PC-9 (cell line): ENCODE results near the gene DRD4. TPM values are rescaled to one million over a fixed set of nuclear protein-coding genes. Genes with fewer than 3 reads are reported as not detected.

ENCODE experiments used
- BruUV-seq: library from RNA; stranded (reverse); fragments of 400-500 nt; replicated peaks from 2 replicates; lab custom pipeline; 2021; lab: Mats Ljungman, UMichigan
- CTCF ChIA-PET: fragments of 300-600 bp; sonication (Branson Sonifier 250); formaldehyde crosslinking; loops from one replicate; lab custom pipeline; 2022; ENCODE audit warnings: antibody characterized with exemption; lab: Charles Lee
- POLR2A ChIA-PET: fragments of 300-600 bp; sonication (Branson Sonifier 250); formaldehyde crosslinking; loops from one replicate; lab custom pipeline; 2022; ENCODE audit warnings: antibody characterized with exemption; ENCODE audit not compliant: unreplicated experiment; lab: Charles Lee
- DNase-seq, 2 experiments: peaks; one replicate each; pipeline versions ENCODE4 v3.0.0 to v3.0.0-alpha.2; 2015 to 2022; ENCODE audit warnings: mixed read lengths in 1 of 2
- H2AFZ ChIP-seq: fragments of 200-600 bp; sonication (generic); 2 replicates; pipeline ENCODE4 v1.8.1; 2017; ENCODE audit warnings: antibody characterized with exemption
- H3F3A ChIP-seq: fragments of 200-600 bp; sonication (generic); 2 replicates; pipeline ENCODE4 v1.8.1; 2017; ENCODE audit warnings: antibody characterized with exemption, mild to moderate bottlenecking, low read depth; ENCODE audit not compliant: insufficient read depth
- H3K27ac ChIP-seq: fragments of 200-600 bp; sonication (generic); 2 replicates; pipeline ENCODE4 v1.6.1; 2016; ENCODE audit warnings: mixed run types
- H3K27me3 ChIP-seq: fragments of 200-600 bp; sonication (generic); 2 replicates; pipeline ENCODE4 v1.6.1; 2016; ENCODE audit warnings: low read depth, mixed run types; ENCODE audit not compliant: insufficient read depth
- H3K36me3 ChIP-seq: fragments of 200-600 bp; sonication (generic); 2 replicates; pipeline ENCODE4 v1.6.1; 2016; ENCODE audit warnings: low read depth, mixed run types
- H3K4me1 ChIP-seq: fragments of 200-600 bp; sonication (generic); replicated peaks from 2 replicates; pipeline ENCODE4 v1.6.1; 2016; ENCODE audit warnings: mixed run types; ENCODE audit not compliant: insufficient read depth
- H3K4me2 ChIP-seq: fragments of 200-600 bp; sonication (generic); 2 replicates; pipeline ENCODE4 v1.6.1; 2017; ENCODE audit warnings: mixed run types
- H3K4me3 ChIP-seq: fragments of 200-600 bp; sonication (generic); 2 replicates; pipeline ENCODE4 v1.6.1; 2016; ENCODE audit warnings: mixed run types
- H3K79me2 ChIP-seq: fragments of 200-600 bp; sonication (generic); 2 replicates; pipeline ENCODE4 v1.6.1; 2017; ENCODE audit warnings: low read depth, mixed run types
- H3K9me2 ChIP-seq: fragments of 200-600 bp; sonication (generic); 2 replicates; pipeline ENCODE4 v1.8.1; 2017; ENCODE audit warnings: mild to moderate bottlenecking; ENCODE audit not compliant: insufficient read depth
- H3K9me3 ChIP-seq: fragments of 200-600 bp; sonication (generic); 2 replicates; pipeline ENCODE4 v1.8.1; 2016; ENCODE audit warnings: low read depth; ENCODE audit not compliant: insufficient read depth
- H4K20me1 ChIP-seq: fragments of 200-600 bp; sonication (generic); 2 replicates; pipeline ENCODE4 v1.8.1; 2017; ENCODE audit not compliant: insufficient read depth
- CTCF ChIP-seq: fragments of 200-600 bp; sonication (generic); conservative IDR thresholded peaks from 2 replicates; pipeline ENCODE4 v1.6.1; 2017; ENCODE audit warnings: mixed run types, antibody characterized with exemption, mild to moderate bottlenecking, moderate library complexity
- EZH2 ChIP-seq: fragments of 200-600 bp; sonication (generic); IDR thresholded peaks from 2 replicates; pipeline ENCODE4 v1.8.0; 2017; ENCODE audit warnings: antibody characterized with exemption, low read depth
- intact Hi-C: fragments of 100-400 bp; cut with micrococcal nuclease; formaldehyde crosslinking; loops from one replicate; pipeline ENCODE4 v1.10.0; 2022; ENCODE audit not compliant: unreplicated experiment
- total RNA-seq: library from RNA; stranded (reverse); gene quantifications from 2 replicates; pipeline ENCODE4 v1.2.3, GENCODE V29; 2021

The DRD4 gene
- total RNA-seq, 1 experiment from 2014 or later = 0.35 TPM

DNA sequence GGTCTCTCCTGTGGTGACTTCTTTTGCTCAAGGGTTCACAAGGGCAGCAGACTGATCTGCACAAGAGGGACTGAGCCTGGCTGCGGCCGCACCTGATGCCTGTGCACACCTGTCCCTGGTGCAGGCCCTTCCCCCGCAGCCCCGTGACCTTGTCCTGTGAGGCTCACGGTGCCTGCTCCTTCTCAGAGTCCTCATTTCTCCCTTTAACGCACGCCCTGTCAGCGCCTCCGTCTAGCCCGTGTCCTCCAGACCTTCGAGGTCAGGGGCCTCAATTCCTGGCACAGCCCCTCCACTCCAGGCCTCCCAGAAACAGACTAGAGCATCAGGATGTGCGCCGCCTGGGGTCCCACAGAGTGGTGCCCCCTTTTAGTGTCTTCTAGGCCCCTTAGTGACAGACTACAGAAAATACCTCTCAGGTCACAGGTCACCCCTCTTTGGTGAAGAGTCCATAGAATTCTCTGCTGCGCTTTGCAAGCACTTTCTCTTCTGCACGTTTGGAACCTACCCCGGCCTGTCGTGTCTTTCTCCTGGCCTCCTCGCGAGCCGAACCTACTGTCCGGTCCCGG, 1.0 kb upstream of the DRD4 start:
- Histone ChIP-seq H3K27me3 (no peaks in the 10 kb centered on the region), H3K79me2 (no peaks in the 10 kb centered on the region), H3K27ac (no peak overlapping the region), H4K20me1 (no peaks in the 10 kb centered on the region), H3F3A (no peaks in the 10 kb centered on the region; the same call in 1 of the 2 replicates), H2AFZ (no peak overlapping the region), H3K9me2 (no peaks in the 10 kb centered on the region), H3K4me2 (no peak overlapping the region), H3K9me3 (no peaks in the 10 kb centered on the region), H3K4me1 (no peaks in the 10 kb centered on the region), H3K4me3 (no peak overlapping the region), H3K36me3 (no peaks in the 10 kb centered on the region)
- ChIA-PET CTCF (no interaction called here), POLR2A (no interaction called here)
- intact Hi-C loops = no loop called here
- TF ChIP-seq EZH2 (no peak), CTCF (no peak)
- no TSS peak for BruUV-seq
- no peak for DNase-seq

DNA sequence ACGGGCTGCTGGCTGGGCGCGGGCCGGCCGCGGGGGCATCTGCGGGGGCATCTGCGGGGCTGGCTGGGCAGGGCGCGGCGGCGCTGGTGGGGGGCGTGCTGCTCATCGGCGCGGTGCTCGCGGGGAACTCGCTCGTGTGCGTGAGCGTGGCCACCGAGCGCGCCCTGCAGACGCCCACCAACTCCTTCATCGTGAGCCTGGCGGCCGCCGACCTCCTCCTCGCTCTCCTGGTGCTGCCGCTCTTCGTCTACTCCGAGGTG, 194 bp downstream of the DRD4 start:
- ChIA-PET POLR2A (no interaction called here), CTCF (no interaction called here)
- H3K4me2 ChIP-seq = no peak overlapping the region
- no peak for DNase-seq
- no peaks in the 10 kb centered on the region for H3K9me2 ChIP-seq
- no peak overlapping the region for H3K4me3 ChIP-seq
- H3K79me2 ChIP-seq = no peaks in the 10 kb centered on the region
- no peaks in the 10 kb centered on the region for H3K36me3 ChIP-seq
- no peaks in the 10 kb centered on the region for H4K20me1 ChIP-seq
- H3K9me3 ChIP-seq = no peaks in the 10 kb centered on the region
- no peaks in the 10 kb centered on the region for H3K27me3 ChIP-seq
- no peaks in the 10 kb centered on the region for H3K4me1 ChIP-seq
- no peak overlapping the region for H2AFZ ChIP-seq
- H3F3A ChIP-seq = peaks cover 6% of the 10 kb centered on the region; the same call in 1 of the 2 replicates
- intact Hi-C loops = no loop called here
- no TSS peak for BruUV-seq
- TF ChIP-seq EZH2 = no peak
- TF ChIP-seq CTCF = no peak
- H3K27ac ChIP-seq = no peak overlapping the region

GRCh38 chr11:637593-638521, 788 bp downstream of the DRD4 start:
- H3K27me3 ChIP-seq = no peaks in the 10 kb centered on the region
- no peaks in the 10 kb centered on the region for H3K9me3 ChIP-seq
- H3K27ac ChIP-seq = no peak overlapping the region
- no peak for DNase-seq
- H3K36me3 ChIP-seq = no peaks in the 10 kb centered on the region
- peaks cover 6% of the 10 kb centered on the region; the same call in 1 of the 2 replicates for H3F3A ChIP-seq
- H3K4me2 ChIP-seq = no peak overlapping the region
- ChIA-PET CTCF (no interaction called here), POLR2A (no interaction called here)
- no peak overlapping the region for H3K4me3 ChIP-seq
- H2AFZ ChIP-seq = no peak overlapping the region
- BruUV-seq = no TSS peak
- intact Hi-C loops = no loop called here
- no peaks in the 10 kb centered on the region for H4K20me1 ChIP-seq
- no peaks in the 10 kb centered on the region for H3K4me1 ChIP-seq
- TF ChIP-seq EZH2 (no peak), CTCF (no peak)
- H3K9me2 ChIP-seq = no peaks in the 10 kb centered on the region
- no peaks in the 10 kb centered on the region for H3K79me2 ChIP-seq
